HG03097 (cell line): ENCODE results near the gene IFTAP.
A peak's percentile ranks its signal among the peaks of the same experiment; 100 is the strongest.

Experiments
- ATAC-seq: cut with Tn5 transposase; IDR thresholded peaks from one replicate; pipeline ENCODE4 v1.9.1; 2021; ENCODE audit not compliant: unreplicated experiment, low FRiP score

The IFTAP gene

GRCh38 chr11:36591433-36591832 lies 2.9 kb upstream of the IFTAP start:
- ATAC-seq, result no peak

GRCh38 chr11:36596880-36597279 lies 2.6 kb downstream of the IFTAP start:
- ATAC-seq, result no peak

GRCh38 chr11:36598051-36598450 lies 3.7 kb downstream of the IFTAP start, which contains the start of gene RAG2:
Gene RAG2 (minus strand): TSS chr11:36598236. CDS start chr11:36594168, 4,068 bp downstream.
- no peak for ATAC-seq

GRCh38 chr11:36600180-36600579 lies 5.9 kb downstream of the IFTAP start:
- ATAC-seq, result no peak

- ATAC-seq, result no peak
Observed at GRCh38 chr11:36601155-36601554, 6.9 kb downstream of the IFTAP start.

- ATAC-seq, result no peak
Observed at GRCh38 chr11:36602135-36602534, 7.8 kb downstream of the IFTAP start.

GRCh38 chr11:36605221-36606216 lies 11.2 kb downstream of the IFTAP start:
- no peak for ATAC-seq

GRCh38 chr11:36608491-36609199 lies 14.3 kb downstream of the IFTAP start:
- ATAC-seq, result no peak

- no peak for ATAC-seq
Observed at GRCh38 chr11:36609383-36609782, 15.1 kb downstream of the IFTAP start.

GRCh38 chr11:36615826-36616225 lies 21.5 kb downstream of the IFTAP start:
- no peak for ATAC-seq

GRCh38 chr11:36617543-36618362 lies 23.5 kb downstream of the IFTAP start:
- no peak for ATAC-seq

GRCh38 chr11:36618363-36619047 lies 24.2 kb downstream of the IFTAP start:
- no peak for ATAC-seq

- ATAC-seq, result no peak
Observed at GRCh38 chr11:36619502-36619901, 25.2 kb downstream of the IFTAP start.

- no peak for ATAC-seq
Observed at GRCh38 chr11:36620246-36620645, 25.9 kb downstream of the IFTAP start.

- peak; percentile 58 for ATAC-seq
Observed at GRCh38 chr11:36622431-36623136, 28.3 kb downstream of the IFTAP start.

GRCh38 chr11:36623494-36623893 lies 29.2 kb downstream of the IFTAP start:
- ATAC-seq, result no peak

GRCh38 chr11:36627006-36627405 lies 32.7 kb downstream of the IFTAP start:
- ATAC-seq, result no peak

- ATAC-seq, result no peak
Observed at GRCh38 chr11:36627471-36627870, 33.2 kb downstream of the IFTAP start.

GRCh38 chr11:36628141-36628540 lies 33.8 kb downstream of the IFTAP start:
- ATAC-seq, result no peak
